SK-N-SH treated with all-trans-retinoic acid at 6 μM for 48 hours (cell line): ENCODE measurements around the gene EIF4H.

Source experiments
- ATAC-seq: fragments of 200-7000 bp; cut with Tn5 transposase; 3 replicates; pipeline ENCODE4 v1.9.1; 2020; ENCODE audit warnings: mild to moderate bottlenecking, moderate library complexity
- CSDC2 ChIP-seq: fragments of 250-450 bp; sonication (Bioruptor Pico); IDR thresholded peaks from 2 replicates; pipeline ENCODE4 v1.5.0; 2020; ENCODE audit warnings: mild to moderate bottlenecking, moderate library complexity
- CSRNP3 ChIP-seq: fragments of 250-450 bp; sonication (Bioruptor Pico); IDR thresholded peaks from 2 replicates; pipeline ENCODE4 v1.5.1; 2021; ENCODE audit warnings: mild to moderate bottlenecking, moderate library complexity
- GLIS3 ChIP-seq: fragments of 250-450 bp; sonication (Bioruptor Pico); IDR thresholded peaks from 2 replicates; pipeline ENCODE4 v1.5.0; 2020; ENCODE audit warnings: mild to moderate bottlenecking, moderate library complexity
- ISL1 ChIP-seq: fragments of 250-450 bp; sonication (Bioruptor Pico); IDR thresholded peaks from 2 replicates; pipeline ENCODE4 v2.1.2; 2022; ENCODE audit warnings: mild to moderate bottlenecking, moderate library complexity
- OSR1 ChIP-seq: fragments of 250-450 bp; sonication (Bioruptor Pico); IDR thresholded peaks from 2 replicates; pipeline ENCODE4 v1.8.0; 2022; ENCODE audit warnings: moderate library complexity, mild to moderate bottlenecking, inconsistent platforms
- PATZ1 ChIP-seq: fragments of 250-450 bp; sonication (Bioruptor Pico); IDR thresholded peaks from 2 replicates; pipeline ENCODE4 v1.8.0; 2020; ENCODE audit warnings: mild to moderate bottlenecking, moderate library complexity, borderline replicate concordance
- POU6F1 ChIP-seq: fragments of 250-450 bp; sonication (Bioruptor Pico); IDR thresholded peaks from 2 replicates; pipeline ENCODE4 v1.8.0; 2021; ENCODE audit warnings: low read depth, mild to moderate bottlenecking, moderate library complexity, borderline replicate concordance
- SNAI2 ChIP-seq: fragments of 250-450 bp; sonication (Bioruptor Pico); IDR thresholded peaks from 2 replicates; pipeline ENCODE4 v1.5.0; 2020; ENCODE audit warnings: mild to moderate bottlenecking, moderate library complexity
- TOX ChIP-seq: fragments of 250-450 bp; sonication (Bioruptor Pico); IDR thresholded peaks from 2 replicates; pipeline ENCODE4 v1.8.0; 2021; ENCODE audit warnings: mild to moderate bottlenecking, moderate library complexity, borderline replicate concordance
- TSHZ2 ChIP-seq: fragments of 250-450 bp; sonication (Bioruptor Pico); IDR thresholded peaks from 2 replicates; pipeline ENCODE4 v1.5.0; 2020; ENCODE audit warnings: mild to moderate bottlenecking, moderate library complexity
- ZC3H10 ChIP-seq: fragments of 250-450 bp; sonication (Bioruptor Pico); IDR thresholded peaks from 2 replicates; pipeline ENCODE4 v1.5.1; 2021; ENCODE audit warnings: mild to moderate bottlenecking, moderate library complexity
- ZFP3 ChIP-seq: fragments of 250-450 bp; sonication (Bioruptor Pico); IDR thresholded peaks from 2 replicates; pipeline ENCODE4 v1.5.0; 2020; ENCODE audit warnings: mild to moderate bottlenecking, moderate library complexity
- ZNF565 ChIP-seq: fragments of 450-650 bp; formaldehyde crosslinking; conservative IDR thresholded peaks from 2 replicates; pipeline ENCODE4 v1.5.0; 2020; ENCODE audit warnings: low read depth, mild to moderate bottlenecking, moderate library complexity
- ZNF70 ChIP-seq: fragments of 450-650 bp; formaldehyde crosslinking; IDR thresholded peaks from 2 replicates; pipeline ENCODE4 v1.5.0; 2020; ENCODE audit warnings: mild to moderate bottlenecking, moderate library complexity
- ZNF8 ChIP-seq: fragments of 450-650 bp; formaldehyde crosslinking; IDR thresholded peaks from 2 replicates; pipeline ENCODE4 v1.5.0; 2020; ENCODE audit warnings: mild to moderate bottlenecking, moderate library complexity

The EIF4H gene

GRCh38 chr7:74221713-74222112 is 47.6 kb downstream of the EIF4H start:
- no peak for TF ChIP-seq OSR1
- no peak for TF ChIP-seq GLIS3 (CRISPR knock-in tag)
- no peak for TF ChIP-seq PATZ1
- TF ChIP-seq ZC3H10, result no peak
- ATAC-seq, result no peak

- TF ChIP-seq TSHZ2 (CRISPR knock-in tag), result no peak
- TF ChIP-seq SNAI2, result no peak
- TF ChIP-seq ZFP3, result no peak
- no peak for TF ChIP-seq ZNF565
- no peak for TF ChIP-seq ZC3H10
- TF ChIP-seq ISL1 (CRISPR knock-in tag), result no peak
- no peak for TF ChIP-seq CSRNP3 (CRISPR knock-in tag)
- peak; percentile 5; the same call in 2 of the 3 replicates for ATAC-seq
Measured at GRCh38 chr7:74222851-74223710, 48.9 kb downstream of the EIF4H start.

- no peak for TF ChIP-seq PATZ1
- no peak for TF ChIP-seq TSHZ2 (CRISPR knock-in tag)
- no peak for TF ChIP-seq SNAI2
- no peak for TF ChIP-seq CSRNP3 (CRISPR knock-in tag)
- no peak for TF ChIP-seq TOX
- TF ChIP-seq, all 23 proteins: peak for 0
- no peak; the same call in 2 of the 3 replicates for ATAC-seq
Measured at GRCh38 chr7:74223711-74224510, 49.8 kb downstream of the EIF4H start.

- ATAC-seq, result no peak
- no peak for TF ChIP-seq CSDC2 (CRISPR knock-in tag)
- TF ChIP-seq ZNF70 (CRISPR knock-in tag), result no peak
- no peak for TF ChIP-seq PATZ1
- no peak for TF ChIP-seq ZNF8 (CRISPR knock-in tag)
- TF ChIP-seq ZFP3, result no peak
- no peak for TF ChIP-seq CSRNP3 (CRISPR knock-in tag)
- TF ChIP-seq POU6F1 (CRISPR knock-in tag), result no peak
Measured at GRCh38 chr7:74224511-74224832, 50.3 kb downstream of the EIF4H start.
